ENCODE data around the gene UBL7.
"Not testable (repeated sequence)": the region's sequence is repeated elsewhere in the genome, so short reads cannot be mapped to it uniquely, and the experiment has no call there.

The UBL7 gene

GRCh38 chr15:74460871-74461846 is at the start of gene UBL7:
Gene UBL7, minus strand, starts transcription at chr15:74461160. Its CDS starts 2,293 bp downstream, at chr15:74458867.
- DNase-seq = peak; percentile 90

- DNase-seq = no peak
Observed at GRCh38 chr15:74506515-74506840, 45.5 kb upstream of the UBL7 start.

- no peak for DNase-seq
Observed at GRCh38 chr15:74505837-74506514, 45.0 kb upstream of the UBL7 start.

- no peak for DNase-seq
Observed at GRCh38 chr15:74504836-74505235, 43.9 kb upstream of the UBL7 start.

- no peak for DNase-seq
Observed at GRCh38 chr15:74504418-74504817, 43.5 kb upstream of the UBL7 start.

GRCh38 chr15:74502301-74502700 is 41.3 kb upstream of the UBL7 start:
- DNase-seq = no peak

GRCh38 chr15:74500401-74500800 is 39.4 kb upstream of the UBL7 start:
- no peak for DNase-seq

GRCh38 chr15:74499366-74499765 is 38.4 kb upstream of the UBL7 start:
- DNase-seq = no peak

GRCh38 chr15:74497584-74497983 is 36.6 kb upstream of the UBL7 start:
- peak; percentile 77 for DNase-seq

GRCh38 chr15:74496648-74497047 is 35.7 kb upstream of the UBL7 start:
- DNase-seq = no peak

GRCh38 chr15:74490339-74490689 is 29.4 kb upstream of the UBL7 start:
- no peak for DNase-seq

GRCh38 chr15:74489518-74490338 is 28.8 kb upstream of the UBL7 start:
- no peak for DNase-seq

GRCh38 chr15:74488776-74489175 is 27.8 kb upstream of the UBL7 start:
- no peak for DNase-seq

GRCh38 chr15:74482661-74483060 is 21.7 kb upstream of the UBL7 start:
- DNase-seq = no peak

GRCh38 chr15:74480364-74480763 is 19.4 kb upstream of the UBL7 start:
- not testable (repeated sequence) for DNase-seq

- not testable (repeated sequence) for DNase-seq
Observed at GRCh38 chr15:74471621-74472020, 10.7 kb upstream of the UBL7 start.

GRCh38 chr15:74470631-74471395 is 9.9 kb upstream of the UBL7 start:
- no peak for DNase-seq

- DNase-seq = no peak
Observed at GRCh38 chr15:74468341-74469032, 7.5 kb upstream of the UBL7 start.

GRCh38 chr15:74466570-74466969 is 5.6 kb upstream of the UBL7 start:
- no peak for DNase-seq

- DNase-seq = no peak
Observed at GRCh38 chr15:74464897-74465296, 3.9 kb upstream of the UBL7 start.

- DNase-seq = no peak
Observed at GRCh38 chr15:74464216-74464615, 3.3 kb upstream of the UBL7 start.

- DNase-seq = no peak
Observed at GRCh38 chr15:74463634-74464033, 2.7 kb upstream of the UBL7 start.
